GM12878 (cell line): ENCODE data around the gene KIF14. TPM values are rescaled to one million over a fixed set of nuclear protein-coding genes. Genes with fewer than 3 reads are reported as not detected.

Source experiments
- ATAC-seq: fragments of 200-7000 bp; cut with Tn5 transposase; 3 replicates; pipeline ENCODE4 v1.9.1; 2020; ENCODE audit warnings: mild to moderate bottlenecking, moderate library complexity
- BruUV-seq: library from RNA; stranded (reverse); fragments of 400-500 nt; replicated peaks from 2 replicates; lab custom pipeline; 2021; lab: Mats Ljungman, UMichigan
- CTCF ChIA-PET: fragments of 300-600 bp; sonication (Branson Sonifier 250); formaldehyde crosslinking; extraction: SDS; loops from one replicate; lab custom pipeline; 2021; ENCODE audit warnings: inconsistent platforms; lab: Yijun Ruan, JAX
- POLR2A ChIA-PET: fragments of 350-600 bp; formaldehyde crosslinking; extraction: SDS; loops from one replicate; lab custom pipeline; 2021; ENCODE audit warnings: inconsistent platforms; lab: Charles Lee
- RAD21 ChIA-PET: fragments of 300-600 bp; sonication (Branson Sonifier 250); formaldehyde crosslinking; loops from one replicate; lab custom pipeline; 2023; ENCODE audit warnings: antibody characterized with exemption; ENCODE audit not compliant: unreplicated experiment; lab: Charles Lee
- SMC1A ChIA-PET: fragments of 300-600 bp; sonication (Branson Sonifier 250); formaldehyde crosslinking; loops from one replicate; lab custom pipeline; 2023; ENCODE audit not compliant: unreplicated experiment, uncharacterized antibody; lab: Charles Lee
- DNase-seq: peaks from one replicate; pipeline ENCODE4 v3.0.0-alpha.2; 2011; ENCODE audit warnings: low read depth, low spot score
- FAIRE-seq: peaks from 3 replicates; lab custom pipeline; 2011; peaks lifted over from hg19 to GRCh38; lab: Jason Lieb, UNC
- H2AFZ ChIP-seq: 2 replicates; pipeline ENCODE4 v1.6.0; 2011; ENCODE audit warnings: low read depth, low read length, control low read depth; ENCODE audit not compliant: control insufficient read depth
- H3K27ac ChIP-seq: 2 replicates; pipeline ENCODE4 v1.5.1; 2011; ENCODE audit warnings: control low read depth; ENCODE audit not compliant: control insufficient read depth, insufficient read depth
- H3K27me3 ChIP-seq, 2 experiments: replicated peaks in 1 of 2; 2 replicates each; pipeline versions ENCODE4 v1.6.0 to v1.6.1; 2011; ENCODE audit warnings: low read length in 1 of 2; ENCODE audit not compliant: control insufficient read depth in 2 of 2, insufficient read depth in 2 of 2
- H3K36me3 ChIP-seq, 2 experiments: 2 replicates each; pipeline ENCODE4 v1.5.1; 2011; ENCODE audit warnings: low read length in 1 of 2; ENCODE audit not compliant: control insufficient read depth in 2 of 2, insufficient read depth in 2 of 2
- H3K4me1 ChIP-seq: 2 replicates; pipeline ENCODE4 v1.6.1; 2011; ENCODE audit warnings: mild to moderate bottlenecking, low read length, moderate library complexity, mixed read lengths; ENCODE audit not compliant: control insufficient read depth, insufficient read depth
- H3K4me2 ChIP-seq: 2 replicates; pipeline ENCODE4 v1.6.0; 2011; ENCODE audit warnings: control low read depth; ENCODE audit not compliant: control insufficient read depth, insufficient read depth
- H3K4me3 ChIP-seq: fragments of 200-600 bp; sonication (generic); 2 replicates; pipeline ENCODE4 v1.5.1; 2016
- H3K79me2 ChIP-seq: 2 replicates; pipeline ENCODE4 v1.6.0; 2011; ENCODE audit warnings: low read length; ENCODE audit not compliant: control insufficient read depth, insufficient read depth
- H3K9ac ChIP-seq: 2 replicates; pipeline ENCODE4 v1.8.0; 2011; ENCODE audit warnings: low read length, control low read depth, mixed read lengths; ENCODE audit not compliant: control insufficient read depth, insufficient read depth
- H3K9me3 ChIP-seq: replicated peaks from 3 replicates; pipeline ENCODE4 v1.5.1; 2011; ENCODE audit warnings: mild to moderate bottlenecking, low read length; ENCODE audit not compliant: control insufficient read depth, insufficient read depth
- H4K20me1 ChIP-seq: 2 replicates; pipeline ENCODE4 v1.6.0; 2011; ENCODE audit not compliant: control insufficient read depth, insufficient read depth
- FOXK2 ChIP-seq: fragments of 450-650 bp; IDR thresholded peaks from 2 replicates; pipeline ENCODE4 v1.6.1; 2017; ENCODE audit warnings: mild to moderate bottlenecking, moderate library complexity
- RAD21 ChIP-seq: IDR thresholded peaks from 2 replicates; pipeline ENCODE4 v1.6.1; 2011; ENCODE audit warnings: mild to moderate bottlenecking, low read depth, low read length, moderate library complexity; ENCODE audit not compliant: insufficient read depth
- SMC3 ChIP-seq: IDR thresholded peaks from 2 replicates; pipeline ENCODE4 v1.6.1; 2011; ENCODE audit warnings: low read length, improper control_type of control experiment, borderline replicate concordance
- WGBS: methylation state at CpG from one replicate; pipeline ENCODE4 v1.1.6; 2016; ENCODE audit warnings: low lambda C conversion rate; ENCODE audit not compliant: insufficient replicate concordance, insufficient coverage; ENCODE audit errors: missing lambda C conversion rate; 5-methylcytosine and 5-hydroxymethylcytosine counted together
- in situ Hi-C: fragments of 300-500 bp; cut with MboI; formaldehyde crosslinking; loops from 9 replicates; pipeline ENCODE4 v1.14.3; 2018; ENCODE audit warnings: mixed read lengths
- intact Hi-C: fragments of 100-400 bp; cut with micrococcal nuclease; formaldehyde crosslinking; loops from one replicate; pipeline ENCODE4 v1.14.2; 2022; ENCODE audit not compliant: unreplicated experiment
- polyA plus RNA-seq, 11 experiments: library from polyadenylated mRNA; depleted of rRNA in 4 of 11; unstranded in 6 of 11; stranded (reverse) in 5 of 11; fragments of >200 nt; fragmentation: Nextera tagmentation in 4 of 11; fragmentation: Illumina TruSeq in 1 of 11; extraction: Ambion mirVana in 4 of 11; extraction: Trizol in 1 of 11; gene quantifications; 1 replicate in 1 of 11; 2 replicates in 10 of 11; pipeline versions ENCODE4 v1.2.1 to v1.2.3, GENCODE V29; 2011 to 2016; ENCODE audit warnings: inconsistent platforms in 2 of 11, missing spikeins in 2 of 11, low read depth in 1 of 11
- total RNA-seq, 4 experiments: library from RNA; depleted of rRNA in 3 of 4; stranded (reverse); fragments of >200 nt in 3 of 4; fragmentation: Illumina TruSeq in 1 of 4; extraction: Trizol in 1 of 4; gene quantifications; 2 replicates each; pipeline versions ENCODE4 v1.2.1 to v1.2.3, GENCODE V29; 2013 to 2021
- TF ChIP-seq, protein P1 (sequence below), 3 experiments: IDR thresholded peaks in 2 of 3; conservative IDR thresholded peaks in 1 of 3; 2 replicates each; pipeline ENCODE4 v1.5.1; 2011; ENCODE audit warnings: low read depth in 3 of 3, low read length in 3 of 3, mild to moderate bottlenecking in 3 of 3, control low read depth in 2 of 3, moderate library complexity in 2 of 3, inconsistent platforms in 1 of 3, mixed read lengths in 1 of 3; ENCODE audit not compliant: control insufficient read depth in 2 of 3, insufficient read depth in 1 of 3; ENCODE audit errors: extremely low read depth in 1 of 3

Gene KIF14
- total and polyA plus RNA-seq, 10 of the 15 experiments (the other 5 are each of a cell fraction or from before 2014, with no cell fraction given): 6.8 to 25.5 (median 14.4) TPM

DNA sequence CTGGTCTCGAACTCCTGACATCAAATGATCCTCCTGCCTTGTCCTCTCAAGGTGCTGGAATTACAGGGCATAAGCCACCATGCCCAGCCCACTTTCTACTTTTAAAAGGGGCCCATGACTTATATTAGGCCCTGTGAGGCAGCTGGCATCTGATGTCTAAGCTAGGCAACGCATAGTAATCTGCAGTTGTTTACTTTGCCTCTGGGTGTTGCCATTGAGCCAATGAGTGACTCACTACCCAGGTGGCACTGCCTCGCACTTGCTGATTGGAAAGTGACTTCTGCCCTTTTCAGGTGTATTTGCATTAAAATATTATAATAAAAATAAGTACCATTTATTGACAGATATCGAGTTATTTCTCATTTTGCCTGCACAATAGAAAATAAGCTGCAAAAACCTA lies 84.9 kb downstream of the KIF14 start:
- H3K79me2 ChIP-seq: no peaks in the 10 kb centered on the region
- FAIRE-seq (peak; percentile 44), ATAC-seq (peak; percentile 97)
- no peaks in the 10 kb centered on the region for H3K4me1 ChIP-seq
- in situ Hi-C loops: no loop called here
- no peak overlapping the region for H2AFZ ChIP-seq
- POLR2A ChIA-PET: interaction anchor here (0.5 kb wide), 1 partner anchor 9 kb away, joined by 3 read pairs; no protein-coding TSS in a partner anchor
- H3K27me3 ChIP-seq: no peaks in the 10 kb centered on the region
- no peaks in the 10 kb centered on the region for H3K9me3 ChIP-seq
- SMC1A ChIA-PET: interaction anchor here (0.7 to 2.3 kb wide), 5 partner anchors 14 to 302 kb away, joined by 3 to 6 read pairs (median 4); no protein-coding TSS in a partner anchor
- no peak for TF ChIP-seq FOXK2
- TF ChIP-seq, protein P1, sequence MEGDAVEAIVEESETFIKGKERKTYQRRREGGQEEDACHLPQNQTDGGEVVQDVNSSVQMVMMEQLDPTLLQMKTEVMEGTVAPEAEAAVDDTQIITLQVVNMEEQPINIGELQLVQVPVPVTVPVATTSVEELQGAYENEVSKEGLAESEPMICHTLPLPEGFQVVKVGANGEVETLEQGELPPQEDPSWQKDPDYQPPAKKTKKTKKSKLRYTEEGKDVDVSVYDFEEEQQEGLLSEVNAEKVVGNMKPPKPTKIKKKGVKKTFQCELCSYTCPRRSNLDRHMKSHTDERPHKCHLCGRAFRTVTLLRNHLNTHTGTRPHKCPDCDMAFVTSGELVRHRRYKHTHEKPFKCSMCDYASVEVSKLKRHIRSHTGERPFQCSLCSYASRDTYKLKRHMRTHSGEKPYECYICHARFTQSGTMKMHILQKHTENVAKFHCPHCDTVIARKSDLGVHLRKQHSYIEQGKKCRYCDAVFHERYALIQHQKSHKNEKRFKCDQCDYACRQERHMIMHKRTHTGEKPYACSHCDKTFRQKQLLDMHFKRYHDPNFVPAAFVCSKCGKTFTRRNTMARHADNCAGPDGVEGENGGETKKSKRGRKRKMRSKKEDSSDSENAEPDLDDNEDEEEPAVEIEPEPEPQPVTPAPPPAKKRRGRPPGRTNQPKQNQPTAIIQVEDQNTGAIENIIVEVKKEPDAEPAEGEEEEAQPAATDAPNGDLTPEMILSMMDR (IDR thresholded peaks at IDR 0.05 in 2 of 3, conservative IDR thresholded peaks at IDR 0.05 in 1 of 3; ENCODE audit: control insufficient read depth in 2 of 3, extremely low read depth in 1 of 3, insufficient read depth in 1 of 3, low read depth in 3 of 3, low read length in 3 of 3): peak; percentile 46 to 52 (median 46); a peak in 5 of 6 replicates
- peak; percentile 21; the same call in 1 of the 2 replicates for TF ChIP-seq SMC3
- peak; percentile 40 for TF ChIP-seq RAD21
- TF ChIP-seq, all 136 proteins: peak for 3
- BruUV-seq: no TSS peak
- WGBS: 0% methylated on average over 4 of the region's 4 CpGs
- no peak for DNase-seq
- Histone ChIP-seq H3K9ac (no peak overlapping the region), H3K4me2 (no peak overlapping the region), H4K20me1 (no peaks in the 10 kb centered on the region), H3K27ac (no peak overlapping the region), H3K4me3 (no peak overlapping the region), H3K36me3 (no peaks in the 10 kb centered on the region)
- intact Hi-C loops: no loop called here
- CTCF ChIA-PET: interaction anchor here (0.7 to 5.7 kb wide), 18 partner anchors 8 to 583 kb away, joined by 3 to 46 read pairs (median 5); no protein-coding TSS in a partner anchor
- RAD21 ChIA-PET: interaction anchor here (1.0 to 2.9 kb wide), 2 partner anchors 20 to 24 kb away, joined by 3 to 11 read pairs; no protein-coding TSS in a partner anchor
